IPS DF 4.7 (cell line): Measurements from ENCODE around the gene SEC61G.

Experiments used
- DNase-seq: peaks from one replicate; pipeline ENCODE4 v3.0.0-alpha.2; 2013; ENCODE audit warnings: low spot score; ENCODE audit errors: extremely low read depth

The SEC61G gene

GRCh38 chr7:54758702-54759592 is at the start of gene SEC61G:
TSS of gene SEC61G (minus strand) at chr7:54759211. CDS start at chr7:54757588, 1,623 bp downstream.
- peak; percentile 84 for DNase-seq

- DNase-seq = no peak
Measured at GRCh38 chr7:54802841-54803240, 43.8 kb upstream of the SEC61G start.

- DNase-seq = no peak
Measured at GRCh38 chr7:54802114-54802513, 43.1 kb upstream of the SEC61G start.

GRCh38 chr7:54799792-54800191 is 40.8 kb upstream of the SEC61G start:
- DNase-seq = no peak

GRCh38 chr7:54798530-54798929 is 39.5 kb upstream of the SEC61G start:
- no peak for DNase-seq

DNA sequence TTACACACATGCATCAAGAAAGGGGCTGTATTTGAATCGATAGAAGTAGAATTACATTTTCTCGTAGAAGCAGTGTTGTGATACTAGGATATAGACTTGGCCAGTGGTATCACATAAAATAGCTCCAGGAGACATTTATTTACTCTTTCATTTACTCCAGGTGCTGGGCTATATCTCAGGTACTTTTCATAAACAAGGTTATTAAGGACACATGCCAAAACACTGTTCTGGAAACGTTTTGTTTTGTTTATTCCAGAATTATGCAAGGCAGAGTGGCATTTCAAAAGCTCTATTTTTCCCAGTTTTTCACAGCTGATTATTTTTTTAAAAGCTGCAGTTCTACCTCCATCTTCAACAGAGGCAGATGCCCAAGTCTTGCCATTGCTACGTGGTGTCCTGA is 37.8 kb upstream of the SEC61G start:
- DNase-seq = no peak

DNA sequence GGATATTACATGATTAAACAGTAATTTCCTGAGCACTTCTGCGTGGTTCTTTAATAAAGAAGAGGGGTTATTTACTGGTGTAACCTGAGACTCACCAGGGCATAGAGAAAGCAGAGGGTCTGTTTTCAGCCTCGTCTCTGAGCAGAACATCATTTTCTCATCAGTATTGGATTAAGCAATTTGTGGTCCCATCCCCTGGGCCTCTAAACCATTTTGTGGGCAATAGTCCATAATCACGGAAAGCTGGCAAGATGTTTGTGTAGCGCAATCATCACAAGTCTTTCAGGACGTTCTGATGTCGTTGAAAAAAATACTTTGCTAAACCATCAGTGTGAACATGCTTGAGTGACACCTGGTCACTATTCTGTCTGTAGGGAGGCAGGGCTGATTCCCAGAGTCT is 37.1 kb upstream of the SEC61G start:
- DNase-seq = no peak

- DNase-seq = no peak
Measured at GRCh38 chr7:54792383-54792782, 33.4 kb upstream of the SEC61G start.

DNA sequence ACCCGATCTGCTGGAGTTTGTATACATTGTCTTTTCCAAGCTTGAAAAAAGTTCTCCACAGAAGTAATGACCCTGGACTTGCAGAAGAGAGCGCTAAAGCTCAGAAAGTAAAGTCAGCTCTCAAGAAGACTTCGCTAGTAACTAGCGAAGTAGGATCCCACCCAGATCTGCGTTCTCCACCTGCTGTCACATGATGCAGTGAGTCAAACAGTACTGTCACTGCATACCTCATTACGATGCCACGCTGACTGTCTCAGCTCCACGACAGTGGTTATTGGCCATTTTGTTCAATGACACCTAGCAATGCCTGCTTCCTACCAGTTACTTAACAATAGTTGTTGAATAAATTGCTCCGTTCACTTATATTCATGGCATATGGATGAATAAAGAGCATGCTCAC is 29.7 kb upstream of the SEC61G start:
- DNase-seq = no peak

GRCh38 chr7:54785261-54785660 is 26.2 kb upstream of the SEC61G start:
- DNase-seq = no peak

- DNase-seq = no peak
Measured at GRCh38 chr7:54783952-54784351, 24.9 kb upstream of the SEC61G start.

DNA sequence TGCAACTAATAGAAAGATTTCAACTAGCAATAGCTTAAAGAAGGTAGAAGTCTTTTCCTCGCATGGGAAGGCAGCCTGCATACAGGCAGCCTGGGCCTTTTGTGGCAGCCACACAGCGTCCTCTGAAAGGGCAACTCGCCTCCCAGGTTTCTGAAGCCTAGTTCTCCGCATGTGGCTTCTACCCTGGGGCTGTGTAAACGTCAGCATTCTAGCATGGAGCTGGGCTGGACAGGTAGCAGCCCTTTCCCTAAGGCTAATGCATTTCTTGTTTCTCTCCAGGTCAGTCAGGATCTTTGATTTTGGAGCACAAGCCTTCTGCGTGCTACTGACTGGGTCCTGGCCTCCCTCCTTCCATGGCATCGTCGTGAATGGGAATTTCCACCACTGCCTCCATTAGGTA is 23.8 kb upstream of the SEC61G start:
- no peak for DNase-seq

- no peak for DNase-seq
Measured at GRCh38 chr7:54782314-54782713, 23.3 kb upstream of the SEC61G start.

- DNase-seq = no peak
Measured at GRCh38 chr7:54781134-54781920, 22.3 kb upstream of the SEC61G start.

DNA sequence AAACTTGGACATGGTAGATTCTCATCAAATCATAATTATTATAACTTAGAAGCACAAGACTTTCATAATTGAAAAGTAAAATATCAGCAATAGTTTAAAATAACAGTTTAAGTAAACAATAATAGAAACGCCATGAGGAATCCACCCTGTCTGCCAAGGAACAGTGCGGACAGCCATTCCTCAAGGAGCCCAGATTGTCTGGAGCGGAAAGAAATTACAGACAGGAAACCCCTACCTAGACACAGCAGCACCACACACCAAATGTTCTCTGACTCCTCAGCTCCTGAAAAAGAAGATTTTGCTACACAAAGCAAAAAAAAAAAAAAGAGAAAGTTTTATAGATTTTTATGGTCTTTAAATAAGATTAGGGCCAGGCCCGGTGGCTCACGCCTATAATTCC is 21.5 kb upstream of the SEC61G start:
- DNase-seq = no peak

GRCh38 chr7:54778696-54779540 is 19.9 kb upstream of the SEC61G start:
- no peak for DNase-seq

DNA sequence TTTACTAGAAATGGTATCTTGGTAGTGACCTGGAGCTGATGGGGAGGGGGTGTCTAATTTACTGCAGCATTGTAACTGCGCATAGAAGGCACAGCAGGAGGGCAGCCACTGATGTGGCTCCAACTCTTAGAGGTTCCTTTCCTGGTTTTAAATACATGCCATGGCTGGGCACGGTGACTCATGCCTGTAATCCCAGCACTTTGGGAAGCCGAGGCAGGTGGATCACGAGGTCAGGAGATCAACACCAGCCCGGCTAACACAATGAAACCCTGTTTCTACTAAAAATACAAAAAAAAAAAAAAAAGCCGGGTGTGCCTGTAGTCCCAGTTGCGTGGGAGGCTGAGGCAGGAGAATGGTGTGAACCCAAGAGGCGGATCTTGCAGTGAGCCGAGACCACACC is 19.2 kb upstream of the SEC61G start:
- DNase-seq = no peak

DNA sequence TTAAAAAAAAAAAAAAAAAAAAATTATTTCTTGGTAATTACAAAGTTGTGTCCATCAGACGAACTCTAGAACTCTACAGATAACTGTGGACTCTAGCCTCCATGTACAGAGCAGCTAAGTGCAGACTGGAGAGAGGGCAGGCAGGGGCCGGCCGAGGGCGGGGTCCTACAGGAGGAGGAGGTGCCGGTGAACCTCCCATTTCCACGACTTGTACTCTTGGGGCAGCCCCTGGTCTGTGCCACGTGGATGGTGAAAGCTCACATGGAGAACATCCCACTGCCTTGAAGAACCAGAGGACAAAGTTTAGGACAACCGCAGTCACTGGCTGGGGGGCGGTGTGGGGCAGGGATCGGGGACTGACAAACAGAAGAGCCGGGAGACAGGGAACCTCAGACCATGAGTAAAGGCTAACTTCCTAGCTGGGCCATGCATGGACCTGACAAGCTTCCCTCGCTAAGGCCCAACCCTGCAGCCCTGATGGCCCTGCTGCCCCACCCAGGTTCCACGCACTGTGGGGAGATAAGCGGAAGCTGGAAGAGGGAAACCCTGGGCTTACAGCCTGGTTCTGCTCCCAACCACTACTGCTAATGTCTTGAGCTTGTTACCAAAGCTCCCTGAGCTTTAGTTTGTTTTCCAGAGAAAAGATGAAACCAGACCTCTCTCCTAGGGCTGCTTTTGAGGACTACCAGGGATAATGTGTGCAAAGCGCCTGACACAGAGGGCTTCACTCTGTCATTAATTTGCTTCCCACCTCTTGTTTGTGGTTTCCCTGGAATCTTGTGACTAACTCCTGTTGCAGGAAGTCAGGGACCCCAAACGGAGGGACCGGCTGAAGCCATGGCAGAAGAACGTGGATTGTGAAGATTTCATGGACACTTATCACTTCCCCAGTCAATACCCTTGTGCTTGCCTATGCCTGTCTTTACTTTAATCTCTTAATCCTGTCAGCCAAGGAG is 16.1 kb upstream of the SEC61G start:
- no peak for DNase-seq

GRCh38 chr7:54773472-54774399 is 14.7 kb upstream of the SEC61G start:
- DNase-seq = no peak
